Small intestine (tissue), 7 donors: Measurements from ENCODE around the gene EDEM1. TPM values are rescaled to one million over a fixed set of nuclear protein-coding genes. Genes with fewer than 3 reads are reported as not detected.
"Not testable (repeated sequence)": the region's sequence is repeated elsewhere in the genome, so short reads cannot be mapped to it uniquely, and the experiment has no call there.

Experiments used
- DNase-seq, 2 donors: peaks; one replicate each; pipeline versions ENCODE4 v3.0.0 to v3.0.0-alpha.2; 2013
- FAIRE-seq: peaks from 2 replicates; lab custom pipeline; 2012; peaks lifted over from hg19 to GRCh38; lab: Jason Lieb, UNC
- H3K27ac ChIP-seq, 3 donors: one replicate each; pipeline ENCODE4 v1.5.1; 2013; ENCODE audit warnings: low read length in 2 of 3, mild to moderate bottlenecking in 2 of 3, control low read depth in 1 of 3, inconsistent platforms in 1 of 3, low read depth in 1 of 3, moderate library complexity in 1 of 3
- H3K27me3 ChIP-seq, 3 donors: one replicate each; pipeline ENCODE4 v1.6.1; 2013; ENCODE audit warnings: low read length in 3 of 3, inconsistent platforms in 1 of 3; ENCODE audit not compliant: control insufficient read depth in 3 of 3, insufficient read depth in 3 of 3
- H3K36me3 ChIP-seq, 3 donors: one replicate each; pipeline ENCODE4 v1.6.1; 2013; ENCODE audit warnings: low read length in 3 of 3, inconsistent platforms in 1 of 3, low read depth in 1 of 3, mild to moderate bottlenecking in 1 of 3, moderate library complexity in 1 of 3; ENCODE audit not compliant: control insufficient read depth in 3 of 3, insufficient read depth in 2 of 3
- H3K4me1 ChIP-seq, 3 donors: one replicate each; pipeline ENCODE4 v1.6.1; 2013; ENCODE audit warnings: low read length in 2 of 3, inconsistent platforms in 1 of 3, low read depth in 1 of 3, mild to moderate bottlenecking in 1 of 3, moderate library complexity in 1 of 3; ENCODE audit not compliant: control insufficient read depth in 3 of 3, insufficient read depth in 2 of 3
- H3K4me3 ChIP-seq, 3 donors: one replicate each; pipeline ENCODE4 v1.5.1; 2013; ENCODE audit warnings: low read length in 3 of 3, control low read depth in 1 of 3, inconsistent platforms in 1 of 3, low read depth in 1 of 3, mild to moderate bottlenecking in 1 of 3, moderate library complexity in 1 of 3
- H3K9me3 ChIP-seq, 2 donors: one replicate each; pipeline ENCODE4 v1.6.1; 2013; ENCODE audit warnings: low read depth in 1 of 2, low read length in 1 of 2; ENCODE audit not compliant: control insufficient read depth in 2 of 2, insufficient read depth in 1 of 2
- WGBS, 3 donors: extraction: QIAGEN DNeasy Blood & Tissue Kit; methylation state at CpG; one replicate each; pipeline ENCODE4 v1.1.7; 2013; 5-methylcytosine and 5-hydroxymethylcytosine counted together
- polyA plus RNA-seq, 4 donors: library from polyadenylated mRNA; stranded (reverse) in 3 of 4; unstranded in 1 of 4; fragments of 200-250 nt in 3 of 4; fragments of 120-200 nt in 1 of 4; gene quantifications; one replicate each; pipeline versions ENCODE4 v1.2.1 to v1.2.3, GENCODE V29; 2013
- donor health status: healthy with polysubstance abuse.
- donor health status: control.
- donor health status: control.
- donor health status: Bipolar disorder and iron deficiency.
- donor health status: healthy.

The EDEM1 gene
- polyA plus RNA-seq, 4 donors = 4.0 to 27.1 (median 9.1) TPM

- not testable (repeated sequence) for DNase-seq, H3K9me3 ChIP-seq, FAIRE-seq, H3K36me3 ChIP-seq, H3K27me3 ChIP-seq, H3K4me3 ChIP-seq, H3K27ac ChIP-seq, H3K4me1 ChIP-seq
- 93 to 96% (median 95%) methylated on average over 12 of the region's 12 CpGs for WGBS, 3 donors
Observed at GRCh38 chr3:5183714-5184113, 3.8 kb upstream of the EDEM1 start.

GRCh38 chr3:5184499-5184898 is 3.0 kb upstream of the EDEM1 start:
- no peak overlapping the region for H3K4me3 ChIP-seq
- 73 to 83% (median 82%) methylated on average over 6 of the region's 6 CpGs for WGBS, 3 donors
- peaks cover 0 to 5% (median 3%) of the 10 kb centered on the region in 3 donors for H3K4me1 ChIP-seq
- no peak overlapping the region for H3K27ac ChIP-seq
- peaks cover 0 to 4% (median 4%) of the 10 kb centered on the region in 3 donors for H3K36me3 ChIP-seq
- no peaks in the 10 kb centered on the region for H3K9me3 ChIP-seq
- no peak for DNase-seq
- no peaks in the 10 kb centered on the region for H3K27me3 ChIP-seq
- no peak for FAIRE-seq

- Histone ChIP-seq H3K9me3 (no peaks in the 10 kb centered on the region), H3K4me1 (peaks cover 0 to 5% (median 3%) of the 10 kb centered on the region in 3 donors), H3K4me3 (no peak overlapping the region), H3K27ac (peak overlapping the region in 1 of 3 donors; percentile 79), H3K27me3 (no peaks in the 10 kb centered on the region), H3K36me3 (peaks cover 0 to 4% (median 4%) of the 10 kb centered on the region in 3 donors)
- 50 to 58% (median 55%) methylated on average over 5 of the region's 5 CpGs for WGBS, 3 donors
- DNase-seq (no peak), FAIRE-seq (no peak)
Observed at GRCh38 chr3:5185093-5185673, 2.3 kb upstream of the EDEM1 start.

GRCh38 chr3:5186089-5186857 is 1.2 kb upstream of the EDEM1 start:
- 55 to 65% (median 60%) methylated on average over 6 of the region's 6 CpGs for WGBS, 3 donors
- DNase-seq (peak in 1 of 2 donors; percentile 13), FAIRE-seq (no peak)
- Histone ChIP-seq H3K9me3 (no peaks in the 10 kb centered on the region), H3K4me3 (peak overlapping the region in 2 of 3 donors; percentile 59 to 97), H3K4me1 (peaks cover 0 to 5% (median 3%) of the 10 kb centered on the region in 3 donors), H3K27me3 (no peaks in the 10 kb centered on the region), H3K36me3 (peaks cover 0 to 4% (median 3%) of the 10 kb centered on the region in 3 donors), H3K27ac (peak overlapping the region in 1 of 3 donors; percentile 38)

- FAIRE-seq (no peak), DNase-seq (peak in 1 of 2 donors; percentile 55)
- H3K9me3 ChIP-seq = no peaks in the 10 kb centered on the region
- no peaks in the 10 kb centered on the region for H3K27me3 ChIP-seq
- 3 to 6% (median 5%) methylated on average over 8 of the region's 8 CpGs for WGBS, 3 donors
- peak overlapping the region in 2 of 3 donors; percentile 59 to 97 for H3K4me3 ChIP-seq
- H3K4me1 ChIP-seq = peaks cover 0 to 5% (median 3%) of the 10 kb centered on the region in 3 donors
- peaks cover 0 to 4% (median 0%) of the 10 kb centered on the region in 3 donors for H3K36me3 ChIP-seq
- peak overlapping the region in 2 of 3 donors; percentile 21 to 87 for H3K27ac ChIP-seq
Observed at GRCh38 chr3:5186858-5187155, 700 bp upstream of the EDEM1 start.

GRCh38 chr3:5187920-5188418 is 462 bp downstream of the EDEM1 start:
- no peak for FAIRE-seq
- H3K4me1 ChIP-seq = peaks cover 0 to 5% (median 3%) of the 10 kb centered on the region in 3 donors
- 0 to 1% (median 0%) methylated on average over 51 to 66 of the region's 66 CpGs for WGBS, 3 donors

GRCh38 chr3:5188419-5189221 is 1.1 kb downstream of the EDEM1 start:
- DNase-seq (peak; percentile 74 to 75), FAIRE-seq (no peak)
- no peaks in the 10 kb centered on the region for H3K9me3 ChIP-seq
- WGBS, 3 donors = 0 to 3% (median 1%) methylated on average over 26 of the region's 26 CpGs
- H3K4me1 ChIP-seq = peaks cover 0 to 5% (median 3%) of the 10 kb centered on the region in 3 donors
- H3K4me3 ChIP-seq = peak overlapping the region; percentile 91 to 99 (median 97)
- peaks cover 0 to 4% (median 0%) of the 10 kb centered on the region in 3 donors for H3K36me3 ChIP-seq
- H3K27me3 ChIP-seq = no peaks in the 10 kb centered on the region
- peak overlapping the region; percentile 90 to 98 (median 97) for H3K27ac ChIP-seq

More at GRCh38 chr3:5187920-5188418, 462 bp downstream of the EDEM1 start:
- Histone ChIP-seq H3K36me3 (peaks cover 0 to 4% (median 0%) of the 10 kb centered on the region in 3 donors), H3K27ac (peak overlapping the region; percentile 90 to 98 (median 97)), H3K4me3 (peak overlapping the region; percentile 91 to 99 (median 97)), H3K9me3 (no peaks in the 10 kb centered on the region), H3K27me3 (no peaks in the 10 kb centered on the region)
- DNase-seq = peak in 1 of 2 donors; percentile 37
